CD4-positive, alpha-beta T cell treated with Interferon alpha-2 for 1 hour (primary cell): ENCODE measurements around the gene MYBPH.

Source experiments
- DNase-seq, 2 donors: peaks; one replicate each; pipeline ENCODE4 v3.0.0-alpha.2; 2020 to 2022

Gene MYBPH, protein sequence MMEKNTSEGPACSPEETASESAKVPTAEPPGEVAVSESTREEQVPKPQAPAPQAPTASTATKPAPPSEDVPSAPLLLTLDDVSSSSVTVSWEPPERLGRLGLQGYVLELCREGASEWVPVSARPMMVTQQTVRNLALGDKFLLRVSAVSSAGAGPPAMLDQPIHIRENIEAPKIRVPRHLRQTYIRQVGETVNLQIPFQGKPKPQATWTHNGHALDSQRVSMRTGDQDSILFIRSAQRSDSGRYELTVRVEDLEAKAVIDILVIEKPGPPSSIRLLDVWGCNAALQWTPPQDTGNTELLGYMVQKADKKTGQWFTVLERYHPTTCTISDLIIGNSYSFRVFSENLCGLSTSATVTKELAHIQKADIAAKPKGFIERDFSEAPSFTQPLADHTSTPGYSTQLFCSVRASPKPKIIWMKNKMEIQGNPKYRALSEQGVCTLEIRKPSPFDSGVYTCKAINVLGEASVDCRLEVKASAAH

DNA sequence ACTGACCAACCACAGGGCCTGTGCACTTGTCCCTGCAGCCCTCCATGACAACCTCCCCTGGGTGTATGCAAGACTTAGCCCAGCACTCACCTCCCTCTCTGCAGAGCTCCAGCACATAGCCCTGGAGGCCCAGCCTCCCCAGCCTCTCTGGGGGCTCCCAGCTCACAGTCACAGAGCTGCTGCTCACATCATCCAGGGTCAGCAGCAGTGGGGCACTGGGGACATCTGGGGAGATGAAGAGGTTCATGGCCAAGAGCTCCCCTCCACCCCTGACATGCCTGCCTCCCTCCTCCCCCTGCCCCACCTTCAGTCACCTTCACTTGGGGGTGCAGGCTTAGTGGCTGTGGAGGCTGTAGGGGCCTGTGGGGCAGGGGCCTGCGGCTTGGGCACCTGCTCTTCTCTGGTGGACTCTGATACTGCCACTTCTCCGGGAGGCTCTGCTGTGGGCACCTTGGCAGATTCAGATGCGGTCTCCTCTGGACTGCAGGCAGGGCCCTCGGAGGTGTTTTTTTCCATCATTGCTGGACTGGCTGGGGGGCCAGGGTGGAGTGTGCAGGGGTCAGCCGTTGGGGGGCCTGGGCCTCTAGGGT lies at the start of gene MYBPH:
Gene MYBPH, minus strand, starts transcription at position 590 of the 590 bp plus-strand sequence. Its CDS starts 71 bp downstream, at position 519.
- no peak for DNase-seq

DNA sequence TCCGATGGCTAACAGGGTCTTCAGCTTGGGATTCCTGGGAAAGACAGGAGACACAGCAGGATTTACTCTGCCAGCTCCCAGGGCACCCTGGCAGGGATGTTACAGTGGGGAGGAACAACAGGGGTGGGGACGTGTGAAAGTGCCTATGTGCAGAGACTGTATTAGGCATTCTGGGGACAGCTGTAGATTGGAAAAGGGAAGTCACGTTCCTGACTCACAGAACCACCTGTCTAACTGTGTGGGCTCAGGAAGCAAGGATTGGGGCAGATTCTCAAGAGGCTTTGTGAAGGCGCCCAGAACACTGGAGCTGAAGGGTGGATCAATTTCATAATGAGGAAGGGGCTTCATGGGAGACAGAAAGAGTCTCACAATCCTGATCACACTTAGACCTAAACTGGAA lies 49.4 kb upstream of the MYBPH start:
- no peak for DNase-seq

DNA sequence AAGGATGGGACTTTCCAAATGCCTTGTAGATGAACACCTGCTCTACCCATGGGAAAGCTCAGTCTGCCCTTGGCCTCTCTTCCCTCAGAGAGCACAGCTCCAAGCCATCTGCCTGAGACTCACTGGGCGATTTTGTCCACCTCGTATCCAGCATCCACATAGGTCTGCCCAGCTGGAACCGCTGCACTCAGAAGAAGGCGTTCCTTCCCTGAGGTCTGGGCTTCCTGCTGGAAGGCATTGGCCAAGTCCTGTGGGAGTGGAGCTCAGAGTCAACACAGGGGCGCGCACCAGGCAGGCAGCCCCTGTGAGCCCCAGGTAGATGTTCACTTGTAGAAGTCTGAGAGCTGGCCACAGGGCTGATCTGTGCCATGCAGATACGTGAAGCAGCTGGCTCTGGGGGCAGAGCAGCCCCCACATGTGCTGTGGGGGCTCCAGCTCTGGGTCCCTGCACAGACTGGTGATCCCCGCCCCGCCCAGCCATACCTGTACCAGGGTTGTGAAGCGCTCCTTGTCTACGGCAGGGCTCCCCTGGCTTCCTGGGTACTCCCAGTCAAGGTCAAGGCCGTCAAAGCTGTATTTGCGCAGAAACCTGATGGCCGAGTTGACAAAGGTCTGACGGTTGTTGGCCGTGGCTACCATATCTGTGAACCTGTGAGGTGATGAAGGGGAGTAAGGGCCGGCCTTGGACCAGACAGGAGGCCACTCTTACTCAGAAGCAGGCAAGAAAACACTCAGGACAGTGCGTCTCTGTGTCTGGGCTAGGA lies 47.6 kb upstream of the MYBPH start:
- no peak for DNase-seq

DNA sequence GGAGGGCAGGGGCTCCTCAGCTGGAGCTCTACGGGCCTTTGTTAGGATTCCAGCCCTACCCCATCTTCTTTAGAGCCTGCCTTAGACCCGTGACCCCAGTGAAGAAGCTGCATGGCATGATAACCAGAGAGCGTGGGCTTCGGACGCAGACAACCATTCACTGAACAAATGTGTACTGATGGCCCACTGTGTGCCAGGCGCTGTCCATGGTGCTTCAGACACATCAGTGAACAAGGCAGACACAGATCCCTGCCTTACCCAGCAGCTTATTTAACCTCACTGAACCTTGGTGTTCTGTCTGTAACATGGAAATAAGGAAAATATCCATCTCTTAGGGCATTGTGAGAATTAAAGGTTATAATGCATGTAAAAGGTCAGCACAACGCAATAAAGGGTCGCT lies 44.3 kb upstream of the MYBPH start:
- DNase-seq: no peak

DNA sequence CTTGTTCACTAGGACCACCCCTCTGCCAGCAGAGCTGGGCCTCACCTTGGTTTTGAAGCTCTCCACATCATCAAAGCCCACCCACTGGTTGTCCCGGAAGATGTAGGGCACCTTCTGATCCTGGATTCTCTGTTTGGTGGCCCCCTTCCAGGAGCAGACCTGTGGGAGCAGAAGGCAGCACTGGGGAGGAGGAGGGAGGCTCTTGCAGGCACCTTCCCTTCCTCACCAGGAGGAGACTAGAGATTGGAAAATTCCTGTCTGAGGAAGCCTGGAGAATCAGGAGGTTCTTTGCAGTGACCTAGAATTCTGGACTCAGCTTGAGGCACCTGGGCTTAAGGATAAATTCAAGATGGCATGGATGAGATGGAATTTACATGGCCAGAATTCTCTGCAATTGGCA lies 43.5 kb upstream of the MYBPH start:
- no peak for DNase-seq

DNA sequence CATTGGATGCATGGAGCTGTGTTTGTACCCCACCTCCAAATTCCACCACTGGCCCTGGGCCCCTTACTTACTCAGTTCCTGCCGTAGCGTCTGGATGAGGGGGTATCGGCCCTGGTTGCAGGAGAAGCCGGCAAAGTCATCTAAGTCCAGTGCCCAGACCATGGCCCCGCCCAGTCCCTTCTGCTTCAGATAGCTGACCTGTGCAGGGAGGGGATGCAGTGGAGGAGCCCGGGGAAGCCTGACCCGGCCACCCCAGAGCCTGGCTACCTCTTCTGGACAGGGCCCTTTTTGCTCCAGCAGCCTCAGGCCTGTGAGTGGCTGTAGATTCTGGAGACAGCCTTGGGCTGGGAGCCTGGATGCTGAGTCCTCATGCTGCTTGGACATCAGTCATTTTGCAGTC lies 42.0 kb upstream of the MYBPH start:
- no peak for DNase-seq

DNA sequence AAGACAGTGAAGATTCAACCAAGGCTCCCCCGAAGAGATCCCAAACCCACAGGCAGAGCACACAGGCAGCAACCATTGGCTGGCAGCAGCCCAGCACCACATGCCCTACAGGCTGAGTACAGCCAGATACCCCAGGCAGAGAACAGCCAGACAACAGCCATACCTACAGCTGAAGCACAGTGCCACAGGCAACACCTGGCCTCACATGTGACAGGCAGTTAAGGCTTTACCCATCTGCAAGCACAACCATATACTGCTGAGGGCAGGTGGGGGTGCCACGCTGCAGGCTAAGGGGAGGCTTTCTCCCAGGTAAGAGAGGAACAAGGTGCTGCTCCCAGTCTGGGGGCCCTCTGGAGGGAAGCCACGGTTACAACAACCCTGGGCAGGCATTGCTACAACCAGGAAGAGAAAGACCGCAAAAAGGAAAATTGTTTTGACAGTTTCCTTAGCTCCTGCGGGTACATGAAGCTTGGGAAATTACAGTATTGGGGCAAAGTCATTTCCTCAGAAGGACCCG lies 41.6 kb upstream of the MYBPH start:
- DNase-seq: no peak

DNA sequence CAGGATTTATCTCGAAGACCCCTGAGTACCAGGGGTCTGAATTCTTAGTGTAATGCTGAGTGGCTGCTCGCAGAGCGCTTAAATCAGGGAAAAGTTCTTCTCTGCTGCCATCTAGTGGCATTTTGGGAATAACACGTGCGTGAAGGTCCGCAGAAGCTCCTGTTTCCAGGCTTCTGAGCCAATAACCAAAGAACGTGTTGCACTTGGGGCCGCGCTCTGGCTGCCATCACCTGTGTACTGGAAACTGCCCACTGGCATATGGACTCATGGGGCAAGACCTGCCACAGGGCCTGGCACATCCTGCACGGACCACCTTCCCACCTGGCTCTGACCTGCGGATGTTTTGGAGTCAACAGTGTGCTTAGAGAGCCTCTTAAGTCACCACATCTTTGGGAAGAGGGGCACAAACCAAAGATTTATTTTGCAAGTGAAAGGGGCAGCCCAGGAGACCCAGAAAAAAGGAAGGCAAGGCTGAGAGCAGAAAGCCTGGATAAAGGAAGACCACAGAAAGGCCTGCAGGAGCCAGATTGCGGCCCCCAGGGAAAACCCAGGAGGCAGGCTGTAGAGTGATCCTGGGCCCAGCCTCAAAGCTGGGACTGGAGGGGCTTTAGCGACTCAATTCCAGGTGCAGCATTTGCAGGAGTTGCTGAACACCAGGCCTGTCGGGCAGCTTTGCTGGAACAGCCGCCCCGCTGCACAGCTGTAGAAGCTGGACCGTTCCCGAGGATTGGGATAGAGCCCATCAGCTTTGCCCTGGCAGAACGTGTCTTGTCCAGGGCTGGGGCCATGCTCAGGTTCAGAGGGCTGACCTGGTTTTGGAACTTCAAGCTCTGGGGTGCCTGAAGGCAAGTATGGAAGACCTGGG lies 40.9 kb upstream of the MYBPH start:
- peak; percentile 42 to 65 for DNase-seq

DNA sequence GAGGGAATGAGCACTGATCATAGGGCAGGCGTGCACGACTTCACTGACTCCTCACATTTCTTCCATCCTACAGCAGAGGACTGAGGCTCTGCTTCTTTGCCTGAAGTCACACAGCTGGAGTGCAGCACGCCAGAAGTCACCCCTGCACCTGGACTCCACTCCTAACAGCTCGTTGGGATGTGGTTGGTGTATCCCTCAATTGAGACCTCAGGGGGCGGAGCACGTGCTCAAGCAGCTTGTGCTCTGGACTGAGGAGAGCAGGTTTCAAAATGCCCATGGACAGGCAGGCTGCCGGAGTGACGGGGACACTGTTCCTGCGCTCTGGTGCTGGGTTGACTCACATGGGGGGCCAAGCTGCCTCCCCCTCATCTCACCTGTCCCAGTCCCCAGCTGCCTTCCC lies 39.9 kb upstream of the MYBPH start:
- no peak for DNase-seq

DNA sequence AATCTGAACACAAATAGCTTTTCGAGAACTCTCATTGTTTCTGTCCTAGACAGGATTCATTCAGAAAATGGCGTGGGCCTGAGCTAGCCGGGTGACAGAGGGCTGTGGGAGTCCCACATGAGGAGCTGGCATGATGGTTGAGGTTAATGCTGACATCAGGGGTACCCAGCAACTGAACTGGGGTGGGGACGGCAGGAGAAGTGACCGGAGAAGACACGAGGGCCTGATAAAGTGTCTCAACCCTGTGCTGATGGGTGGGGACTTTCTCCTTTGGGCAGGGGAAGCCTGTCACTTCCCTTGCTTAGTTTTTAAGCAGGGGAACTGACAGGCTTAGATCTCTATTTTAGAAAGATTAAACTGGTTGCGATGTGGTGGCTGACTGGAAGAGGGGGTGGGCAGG lies 39.2 kb upstream of the MYBPH start:
- DNase-seq: no peak

DNA sequence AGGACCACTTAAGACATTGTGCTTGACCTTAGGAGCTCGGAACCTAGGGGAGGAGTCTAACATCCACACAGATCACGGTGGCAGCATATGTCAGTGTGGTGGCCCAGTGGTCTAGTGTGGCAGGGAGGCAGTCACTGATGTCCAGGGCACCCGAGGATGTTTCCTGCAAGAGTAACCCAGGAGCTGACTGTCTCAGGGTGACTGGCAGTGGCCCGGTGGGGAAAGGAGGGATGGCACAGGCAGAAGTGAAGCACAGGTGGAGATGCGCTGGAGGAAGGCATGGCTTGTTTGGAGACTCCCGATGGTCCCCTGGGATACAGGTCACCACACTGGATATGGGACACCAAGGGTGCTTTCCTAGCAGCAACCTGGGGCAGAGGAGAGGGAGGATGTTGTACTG lies 37.5 kb upstream of the MYBPH start:
- no peak for DNase-seq

DNA sequence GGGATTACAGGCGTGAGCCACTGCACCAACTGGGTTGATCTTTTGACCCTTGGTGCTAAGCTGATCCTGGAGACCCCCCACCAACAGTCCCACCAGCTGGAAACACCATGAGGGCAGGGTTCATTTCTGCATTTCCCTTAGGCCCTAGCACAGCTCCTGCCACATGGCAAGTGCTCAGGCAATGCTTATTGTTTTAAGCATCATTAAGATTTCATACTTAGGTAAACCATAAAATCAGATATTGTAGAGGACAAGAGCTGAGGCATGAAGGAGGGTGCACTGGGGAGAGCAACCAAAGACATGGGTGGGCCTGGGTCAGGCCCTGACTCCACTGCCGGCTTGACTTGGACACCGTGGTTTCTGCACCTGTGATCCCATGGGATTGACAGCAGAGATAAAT lies 36.2 kb upstream of the MYBPH start:
- no peak for DNase-seq

DNA sequence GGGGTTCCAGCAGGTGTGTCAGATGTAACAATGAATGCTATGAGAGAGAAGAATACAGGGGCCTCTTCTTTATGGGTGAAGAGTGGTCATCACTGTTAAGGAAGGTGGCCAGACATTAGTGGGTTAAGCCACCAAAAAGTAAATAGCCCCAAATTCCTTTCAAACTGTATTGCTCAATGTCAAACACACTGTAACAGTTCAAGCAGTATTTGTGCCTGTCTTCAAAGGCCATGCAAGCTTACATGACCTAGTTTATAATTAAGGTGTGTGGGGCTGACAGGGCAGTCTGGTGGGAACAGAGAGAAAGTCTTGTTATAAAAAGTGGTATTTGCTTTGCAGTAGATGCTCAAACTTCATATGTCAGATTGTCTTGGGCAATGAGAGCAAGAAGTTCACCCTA lies 35.4 kb upstream of the MYBPH start:
- DNase-seq: no peak

DNA sequence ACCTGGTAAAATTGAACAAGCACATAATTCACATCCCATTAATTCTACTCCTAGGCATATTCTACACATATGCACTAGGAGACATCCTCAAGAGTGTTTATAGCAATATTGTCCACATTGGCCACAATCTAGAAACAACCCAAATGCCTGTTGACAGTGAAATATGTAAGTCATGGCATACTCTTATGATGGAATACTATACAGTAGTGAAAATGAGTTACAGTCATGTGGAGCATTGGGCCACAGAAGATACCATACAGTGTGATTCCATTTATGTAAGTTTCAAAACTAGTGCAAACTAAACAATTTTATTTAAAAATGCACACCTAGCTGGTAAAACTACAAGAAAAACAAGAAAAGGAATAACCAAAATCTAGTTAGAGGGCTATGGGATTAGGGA lies 34.7 kb upstream of the MYBPH start:
- no peak for DNase-seq

DNA sequence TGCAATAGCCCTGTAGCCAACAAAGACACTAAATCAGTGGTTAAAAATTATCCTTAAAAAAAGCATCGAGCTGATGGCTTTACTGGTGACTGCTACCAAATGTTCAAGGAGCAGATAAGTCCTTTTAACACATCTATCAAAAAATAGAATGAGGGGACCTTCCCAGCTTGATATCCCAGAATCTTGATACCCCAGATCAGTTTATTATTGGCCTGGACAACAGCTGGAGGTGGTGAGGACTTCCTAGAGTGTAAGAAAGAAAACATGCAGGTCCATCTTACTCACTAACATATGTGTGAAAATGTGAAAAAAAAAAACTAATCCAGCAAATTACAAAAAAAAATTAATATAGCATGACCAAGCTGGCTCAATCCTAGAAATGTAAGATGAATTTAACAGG lies 32.6 kb upstream of the MYBPH start:
- no peak for DNase-seq

DNA sequence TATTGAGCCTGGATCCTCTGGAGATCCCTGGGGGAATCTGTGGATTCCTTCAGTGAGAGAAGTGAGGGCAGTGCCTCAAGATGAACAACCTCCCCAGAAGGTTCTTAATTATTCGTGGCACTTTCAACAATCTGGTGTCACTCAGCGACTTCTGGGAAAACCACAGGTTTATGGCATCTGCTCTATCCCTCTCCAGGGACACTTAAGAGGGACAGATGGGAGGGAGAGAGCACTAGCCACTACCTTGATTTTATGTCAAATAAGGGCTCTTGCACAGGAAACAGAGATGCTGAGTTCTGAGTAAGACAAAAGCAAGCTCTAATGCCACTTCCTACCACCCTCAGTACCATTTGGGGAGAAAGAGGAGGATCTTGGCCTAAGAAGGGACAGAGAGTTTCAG lies 32.1 kb upstream of the MYBPH start:
- no peak for DNase-seq

DNA sequence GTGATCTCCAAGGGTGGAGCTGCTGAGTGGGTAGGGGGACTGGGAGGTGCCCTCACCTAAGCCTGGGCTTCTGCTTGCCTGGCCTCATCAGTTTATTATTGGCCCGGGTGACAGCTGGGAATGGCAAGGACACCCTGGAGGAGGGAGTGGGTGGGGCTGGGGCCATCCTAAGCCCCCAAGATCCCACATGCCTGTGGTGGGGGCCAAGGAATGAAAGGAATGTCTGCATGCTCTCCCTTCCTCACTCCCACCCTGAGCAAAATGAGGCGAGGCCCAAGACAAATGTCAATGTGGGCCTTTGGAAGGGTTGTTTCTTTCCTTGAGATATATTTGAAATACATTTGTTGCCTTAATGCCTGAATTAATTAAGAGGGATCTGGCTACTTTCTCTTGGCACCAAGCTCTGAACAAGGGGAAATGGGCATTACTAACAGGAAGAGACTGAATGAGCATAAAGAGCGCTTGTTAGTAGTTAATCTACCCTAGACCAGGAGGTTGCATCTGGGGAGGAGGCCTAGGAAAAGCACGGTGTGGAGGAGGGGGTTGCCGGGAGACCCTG lies 30.6 kb upstream of the MYBPH start:
- DNase-seq: no peak

DNA sequence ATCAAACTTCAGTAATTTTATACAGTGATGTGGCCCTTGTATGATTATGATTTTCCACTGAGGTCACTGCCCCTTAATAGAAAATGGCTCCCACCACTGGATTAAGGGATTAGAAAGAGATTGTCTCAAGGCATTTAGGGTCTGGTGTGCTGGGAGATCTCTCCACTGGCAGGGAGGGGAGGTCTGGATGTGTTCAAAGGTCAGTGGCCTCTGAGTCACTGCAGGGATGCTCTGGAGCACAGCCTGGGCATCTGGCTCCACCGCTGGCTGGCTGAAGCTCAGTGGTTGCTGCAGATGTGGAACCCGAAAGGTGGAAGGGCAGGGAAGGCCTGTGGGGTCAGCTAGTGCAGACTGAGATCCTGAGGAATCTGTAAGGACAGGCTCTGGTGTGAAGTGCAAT lies 29.1 kb upstream of the MYBPH start:
- DNase-seq: no peak

DNA sequence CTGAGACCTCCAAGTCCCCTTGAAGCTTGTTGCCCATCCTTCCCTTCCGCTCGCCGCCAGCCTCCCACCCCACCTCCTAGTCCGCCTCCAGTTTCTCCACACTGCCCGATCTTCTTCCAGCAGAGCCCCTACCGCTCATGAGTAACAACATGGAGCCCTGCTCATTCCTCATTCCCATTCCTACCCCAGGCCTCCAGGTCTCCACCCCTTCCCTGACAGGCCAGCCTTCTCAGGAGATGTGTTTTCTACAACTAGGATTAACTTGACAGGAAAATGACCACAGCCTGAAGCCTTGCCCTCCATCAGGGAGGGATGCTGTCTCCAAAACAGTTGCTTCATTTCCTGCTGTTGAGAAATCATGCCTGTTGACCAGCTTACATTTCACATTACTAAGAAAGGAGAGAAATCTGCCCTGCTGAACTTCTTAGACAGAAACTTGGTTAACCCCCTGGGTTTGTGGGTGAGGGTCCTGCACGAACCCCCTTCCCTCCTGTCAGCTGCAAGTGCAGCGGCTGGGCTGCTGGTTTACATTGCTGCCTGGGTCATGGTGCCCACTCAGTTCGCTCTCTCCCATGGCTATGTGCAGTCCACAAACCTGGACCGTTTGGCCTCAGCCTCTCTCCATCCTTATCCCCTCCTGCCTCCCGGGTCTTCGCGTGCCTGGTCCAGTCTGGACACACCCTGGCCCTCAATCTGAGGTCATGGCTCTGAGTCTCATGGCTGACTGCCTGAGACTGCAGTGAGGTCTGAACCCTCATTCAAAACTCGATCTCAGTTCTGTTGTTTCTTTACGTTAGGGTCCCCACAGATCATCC lies 27.0 kb upstream of the MYBPH start:
- DNase-seq: no peak

DNA sequence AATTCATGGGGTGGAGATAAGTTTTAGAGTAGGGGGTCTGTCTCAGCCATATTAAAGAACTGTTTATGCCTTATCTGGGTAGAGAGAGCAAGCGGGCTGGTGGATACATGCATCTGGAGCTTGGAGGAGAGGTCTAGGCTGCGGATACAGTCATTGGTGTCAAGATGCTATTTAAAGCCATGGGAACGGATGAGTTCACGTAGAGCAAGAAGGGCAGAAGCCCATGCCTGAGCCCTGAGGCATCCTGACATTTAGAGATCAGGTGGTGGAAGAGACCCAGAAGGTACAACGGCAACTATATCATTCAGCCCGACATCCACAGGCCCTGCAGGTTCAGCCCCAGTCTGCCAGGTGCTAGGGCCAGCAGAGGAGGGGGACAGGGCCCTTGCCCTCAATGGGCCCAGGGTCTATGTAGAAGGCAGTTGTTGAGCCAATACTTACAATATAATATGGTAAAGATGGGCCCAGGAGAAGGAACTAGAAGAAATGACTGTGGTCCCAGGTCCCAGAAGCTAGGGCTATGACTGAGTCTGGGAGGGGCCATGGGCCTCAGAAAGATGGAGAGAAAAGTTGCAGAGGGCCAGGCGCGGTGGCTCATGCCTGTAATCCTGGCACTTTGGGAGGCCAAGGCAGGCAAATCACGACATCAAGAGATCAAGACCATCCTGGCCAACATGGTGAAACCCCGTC lies 26.0 kb upstream of the MYBPH start:
- no peak for DNase-seq

DNA sequence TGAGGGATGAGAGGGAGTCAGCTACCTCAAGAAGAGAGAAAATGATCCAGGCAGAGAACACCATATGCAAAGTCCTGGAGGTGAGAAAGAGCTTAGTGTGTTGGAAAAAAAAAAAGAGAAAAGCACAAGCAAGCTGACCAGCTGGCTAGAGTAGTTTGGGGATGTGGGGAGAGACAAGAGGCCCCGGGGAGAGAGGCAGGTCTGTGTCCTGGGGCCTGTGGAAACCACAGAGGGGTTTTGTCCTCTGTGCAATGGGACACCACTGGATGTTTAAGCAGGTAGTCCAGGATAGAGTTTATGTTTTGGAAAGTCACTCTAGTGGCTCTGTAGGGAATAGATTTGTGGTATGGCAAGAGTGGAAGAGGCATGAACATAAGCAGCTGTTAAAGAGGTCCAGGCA lies 25.3 kb upstream of the MYBPH start:
- DNase-seq: no peak
